Keratinocyte (primary cell): Measurements from ENCODE around the gene PCGF3. TPM values are rescaled to one million over a fixed set of nuclear protein-coding genes. Genes with fewer than 3 reads are reported as not detected.

Experiments
- DNase-seq: peaks from one replicate; pipeline ENCODE4 v3.0.0-alpha.2; 2011; ENCODE audit warnings: low read depth, missing footprints, low spot score
- FAIRE-seq: peaks from 2 replicates; lab custom pipeline; 2011; peaks lifted over from hg19 to GRCh38; lab: Jason Lieb, UNC
- H2AFZ ChIP-seq: 2 replicates; pipeline ENCODE4 v1.6.0; 2012; ENCODE audit warnings: low read length, control low read depth, inconsistent platforms; ENCODE audit not compliant: control insufficient read depth
- H3K27ac ChIP-seq: 2 replicates; pipeline ENCODE4 v1.5.1; 2011; ENCODE audit warnings: low read length; ENCODE audit not compliant: control insufficient read depth, insufficient read depth
- H3K27me3 ChIP-seq: 3 replicates; pipeline ENCODE4 v1.6.0; 2011; ENCODE audit warnings: low read length; ENCODE audit not compliant: control insufficient read depth, insufficient read depth; ENCODE audit errors: extremely low read depth
- H3K36me3 ChIP-seq, 2 experiments: 2 replicates in 1 of 2; 3 replicates in 1 of 2; pipeline ENCODE4 v1.5.1; 2011; ENCODE audit warnings: low read length in 2 of 2, mild to moderate bottlenecking in 1 of 2; ENCODE audit not compliant: control insufficient read depth in 2 of 2, insufficient read depth in 2 of 2; ENCODE audit errors: extremely low read depth in 1 of 2
- H3K4me1 ChIP-seq: 3 replicates; pipeline ENCODE4 v1.5.1; 2011; ENCODE audit warnings: low read length; ENCODE audit not compliant: control insufficient read depth, insufficient read depth; ENCODE audit errors: extremely low read depth
- H3K4me2 ChIP-seq: 3 replicates; pipeline ENCODE4 v1.6.0; 2011; ENCODE audit warnings: low read depth, low read length; ENCODE audit not compliant: control insufficient read depth, insufficient read depth; ENCODE audit errors: extremely low read depth
- H3K4me3 ChIP-seq, 3 experiments: fragments of 200-600 bp in 1 of 3; sonication (generic) in 1 of 3; 2 replicates in 2 of 3; 3 replicates in 1 of 3; pipeline ENCODE4 v1.5.1; 2011 to 2016; ENCODE audit warnings: low read length in 3 of 3, mild to moderate bottlenecking in 3 of 3, control low read depth in 2 of 3, inconsistent platforms in 1 of 3, low read depth in 1 of 3, mixed read lengths in 1 of 3, mixed run types in 1 of 3, moderate library complexity in 1 of 3; ENCODE audit not compliant: control insufficient read depth in 2 of 3, insufficient read depth in 2 of 3; ENCODE audit errors: extremely low read depth in 1 of 3
- H3K79me2 ChIP-seq: 2 replicates; pipeline ENCODE4 v1.6.0; 2012; ENCODE audit warnings: low read length; ENCODE audit not compliant: control insufficient read depth, insufficient read depth
- H3K9ac ChIP-seq: 3 replicates; pipeline ENCODE4 v1.6.0; 2011; ENCODE audit warnings: low read length; ENCODE audit not compliant: control insufficient read depth, insufficient read depth; ENCODE audit errors: extremely low read depth
- H3K9me1 ChIP-seq: 3 replicates; pipeline ENCODE4 v1.6.0; 2011; ENCODE audit warnings: low read length; ENCODE audit not compliant: control insufficient read depth, insufficient read depth; ENCODE audit errors: extremely low read depth
- H3K9me3 ChIP-seq: 2 replicates; pipeline ENCODE4 v1.5.1; 2012; ENCODE audit warnings: low read depth, low read length; ENCODE audit not compliant: control insufficient read depth
- H4K20me1 ChIP-seq: 3 replicates; pipeline ENCODE4 v1.6.0; 2011; ENCODE audit warnings: low read length; ENCODE audit not compliant: control insufficient read depth, insufficient read depth; ENCODE audit errors: extremely low read depth
- CTCF ChIP-seq, 3 experiments: IDR thresholded peaks in 1 of 3; conservative IDR thresholded peaks in 1 of 3; optimal IDR thresholded peaks in 1 of 3; 2 replicates in 2 of 3; 3 replicates in 1 of 3; pipeline versions ENCODE3 to v1.5.1; 2011; ENCODE audit warnings: low read length in 3 of 3, mild to moderate bottlenecking in 3 of 3, moderate library complexity in 2 of 3, control low read depth in 1 of 3, inconsistent platforms in 1 of 3; ENCODE audit not compliant: insufficient read depth in 2 of 3; ENCODE audit errors: extremely low read depth in 1 of 3
- EZH2 ChIP-seq: IDR thresholded peaks from one replicate; pipeline ENCODE4 v1.6.1; 2012; ENCODE audit warnings: inconsistent platforms, mild to moderate bottlenecking, low read length, moderate library complexity
- dilution Hi-C: fragments of 300-500 bp; cut with MboI; formaldehyde crosslinking; loops from one replicate; pipeline ENCODE4 v1.7.0; 2020; ENCODE audit warnings: low sequenced_read_pairs; ENCODE audit not compliant: extremely low pct_ligation_motif_present
- polyA plus RNA-seq, 5 experiments: library from polyadenylated mRNA; depleted of rRNA in 3 of 5; stranded (reverse) in 3 of 5; stranded (forward) in 1 of 5; unstranded in 1 of 5; fragments of >200 nt; gene quantifications; 1 replicate in 1 of 5; 2 replicates in 3 of 5; 3 replicates in 1 of 5; pipeline versions ENCODE4 v1.2.1 to v1.2.3, GENCODE V29; 2011 to 2012; ENCODE audit warnings: missing spikeins in 2 of 5, low read depth in 1 of 5, low replicate concordance in 1 of 5

Gene PCGF3
- polyA plus RNA-seq, 1 donor (not counting 4 experiments of a cell fraction or from before 2014, with no cell fraction given), result 40.1 TPM

GRCh38 chr4:743463-744211, 38.0 kb downstream of the PCGF3 start:
- Histone ChIP-seq H3K27ac (no peak overlapping the region), H2AFZ (no peak overlapping the region), H3K27me3 (no peaks in the 10 kb centered on the region), H3K4me3 (no peak overlapping the region), H3K4me1 (no peaks in the 10 kb centered on the region), H4K20me1 (peaks cover 7% of the 10 kb centered on the region), H3K79me2 (peaks cover 6% of the 10 kb centered on the region), H3K36me3 (peaks cover 4 to 20% of the 10 kb centered on the region in 2 experiments), H3K9ac (no peak overlapping the region), H3K9me1 (no peaks in the 10 kb centered on the region), H3K4me2 (no peak overlapping the region), H3K9me3 (no peaks in the 10 kb centered on the region)
- TF ChIP-seq CTCF (optimal IDR thresholded peaks at IDR 0.05 in 1 of 3, IDR thresholded peaks at IDR 0.05 in 1 of 3, conservative IDR thresholded peaks at IDR 0.05 in 1 of 3; ENCODE audit: extremely low read depth in 1 of 3, insufficient read depth in 2 of 3, low read length in 3 of 3) (no peak), EZH2 (no peak)
- DNase-seq, result no peak
- dilution Hi-C loops, result no loop called here
- FAIRE-seq, result no peak

GRCh38 chr4:744212-744841, 38.7 kb downstream of the PCGF3 start:
- DNase-seq (no peak), FAIRE-seq (no peak)
- H3K79me2 ChIP-seq, result peaks cover 8% of the 10 kb centered on the region
- no peak overlapping the region for H2AFZ ChIP-seq
- H3K36me3 ChIP-seq, result peaks cover 4 to 22% of the 10 kb centered on the region in 2 experiments
- no peak overlapping the region for H3K4me2 ChIP-seq
- dilution Hi-C loops, result no loop called here
- H3K27me3 ChIP-seq, result no peaks in the 10 kb centered on the region
- no peaks in the 10 kb centered on the region for H3K9me1 ChIP-seq
- peaks cover 7% of the 10 kb centered on the region for H4K20me1 ChIP-seq
- no peaks in the 10 kb centered on the region for H3K9me3 ChIP-seq
- H3K4me1 ChIP-seq, result no peaks in the 10 kb centered on the region
- no peak overlapping the region for H3K4me3 ChIP-seq
- no peak overlapping the region for H3K9ac ChIP-seq
- no peak for TF ChIP-seq CTCF (optimal IDR thresholded peaks at IDR 0.05 in 1 of 3, IDR thresholded peaks at IDR 0.05 in 1 of 3, conservative IDR thresholded peaks at IDR 0.05 in 1 of 3; ENCODE audit: extremely low read depth in 1 of 3, insufficient read depth in 2 of 3, low read length in 3 of 3)
- no peak for TF ChIP-seq EZH2
- H3K27ac ChIP-seq, result no peak overlapping the region
